ENCODE data around the gene TEKT5.
"Not testable (repeated sequence)": the region's sequence is repeated elsewhere in the genome, so short reads cannot be mapped to it uniquely, and the experiment has no call there.

DNA sequence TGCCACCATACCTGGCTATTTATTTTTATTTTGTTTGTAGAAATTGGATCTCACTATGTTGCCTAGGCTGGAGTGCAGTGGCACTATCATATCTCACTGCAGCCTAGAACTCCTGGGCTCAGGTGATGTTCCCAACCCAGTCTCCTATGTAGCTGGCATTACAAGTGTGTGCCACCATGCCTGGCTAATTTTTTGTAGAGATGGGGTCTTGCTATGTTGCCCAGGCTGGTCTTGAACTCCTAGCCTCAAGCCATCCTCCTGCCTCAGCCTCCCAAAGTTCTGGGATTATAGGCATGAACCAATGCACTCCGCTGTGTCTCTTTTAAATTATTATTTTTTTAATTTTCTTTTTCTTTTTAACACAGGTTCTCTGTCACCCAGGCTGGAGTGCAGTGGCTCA lies 45.6 kb downstream of the TEKT5 start:
- TF ChIP-seq, protein P1, sequence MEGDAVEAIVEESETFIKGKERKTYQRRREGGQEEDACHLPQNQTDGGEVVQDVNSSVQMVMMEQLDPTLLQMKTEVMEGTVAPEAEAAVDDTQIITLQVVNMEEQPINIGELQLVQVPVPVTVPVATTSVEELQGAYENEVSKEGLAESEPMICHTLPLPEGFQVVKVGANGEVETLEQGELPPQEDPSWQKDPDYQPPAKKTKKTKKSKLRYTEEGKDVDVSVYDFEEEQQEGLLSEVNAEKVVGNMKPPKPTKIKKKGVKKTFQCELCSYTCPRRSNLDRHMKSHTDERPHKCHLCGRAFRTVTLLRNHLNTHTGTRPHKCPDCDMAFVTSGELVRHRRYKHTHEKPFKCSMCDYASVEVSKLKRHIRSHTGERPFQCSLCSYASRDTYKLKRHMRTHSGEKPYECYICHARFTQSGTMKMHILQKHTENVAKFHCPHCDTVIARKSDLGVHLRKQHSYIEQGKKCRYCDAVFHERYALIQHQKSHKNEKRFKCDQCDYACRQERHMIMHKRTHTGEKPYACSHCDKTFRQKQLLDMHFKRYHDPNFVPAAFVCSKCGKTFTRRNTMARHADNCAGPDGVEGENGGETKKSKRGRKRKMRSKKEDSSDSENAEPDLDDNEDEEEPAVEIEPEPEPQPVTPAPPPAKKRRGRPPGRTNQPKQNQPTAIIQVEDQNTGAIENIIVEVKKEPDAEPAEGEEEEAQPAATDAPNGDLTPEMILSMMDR (conservative IDR thresholded peaks at IDR 0.05; ENCODE audit: low read depth, low read length): not testable (repeated sequence)
- TF ChIP-seq EZH2 (IDR thresholded peaks at IDR 0.05; ENCODE audit: borderline replicate concordance, low read depth, low read length, poor library complexity, severe bottlenecking): not testable (repeated sequence)

Data from A673 (cell line).